Subcutaneous adipose tissue (tissue), 4 donors: ENCODE results near the gene DNAH7. TPM values are rescaled to one million over a fixed set of nuclear protein-coding genes. Genes with fewer than 3 reads are reported as not detected.

Experiments
- CTCF ChIP-seq: fragments of 450-650 bp; IDR thresholded peaks from one replicate; pipeline ENCODE4 v1.5.1; 2016; ENCODE audit warnings: low read depth, mild to moderate bottlenecking, control low read depth, antibody characterized with exemption, moderate library complexity
- total RNA-seq, 4 donors: library from RNA; depleted of rRNA; stranded (reverse); fragments of >200 nt; gene quantifications; one replicate each; pipeline ENCODE4 v1.1.0, GENCODE V29; 2016

DNAH7 gene
- total RNA-seq, 4 donors from 2014 or later: 0.82 to 2.3 (median 1.8) TPM

GRCh38 chr2:196104066-196104465 lies 35.4 kb upstream of the DNAH7 start:
- TF ChIP-seq CTCF: no peak

DNA sequence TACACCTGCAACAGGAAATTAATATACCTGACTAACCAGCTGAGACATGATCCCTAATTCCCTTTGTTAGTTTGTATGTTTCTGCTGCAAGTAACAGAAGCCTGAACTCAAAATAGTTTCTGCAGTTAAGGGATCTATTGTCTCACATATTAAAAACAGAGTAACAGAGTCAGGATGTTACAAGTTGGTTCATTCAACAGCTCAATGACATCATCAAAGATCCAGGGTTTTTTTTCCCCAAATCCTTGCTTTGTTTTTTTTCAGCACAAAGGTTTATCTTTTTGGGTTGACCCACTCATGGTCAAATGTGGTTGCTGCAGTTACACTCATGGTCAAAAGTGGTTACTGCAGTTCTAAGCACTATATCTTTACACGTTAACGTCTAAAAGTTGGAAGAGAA lies 35.0 kb upstream of the DNAH7 start:
- no peak for TF ChIP-seq CTCF

DNA sequence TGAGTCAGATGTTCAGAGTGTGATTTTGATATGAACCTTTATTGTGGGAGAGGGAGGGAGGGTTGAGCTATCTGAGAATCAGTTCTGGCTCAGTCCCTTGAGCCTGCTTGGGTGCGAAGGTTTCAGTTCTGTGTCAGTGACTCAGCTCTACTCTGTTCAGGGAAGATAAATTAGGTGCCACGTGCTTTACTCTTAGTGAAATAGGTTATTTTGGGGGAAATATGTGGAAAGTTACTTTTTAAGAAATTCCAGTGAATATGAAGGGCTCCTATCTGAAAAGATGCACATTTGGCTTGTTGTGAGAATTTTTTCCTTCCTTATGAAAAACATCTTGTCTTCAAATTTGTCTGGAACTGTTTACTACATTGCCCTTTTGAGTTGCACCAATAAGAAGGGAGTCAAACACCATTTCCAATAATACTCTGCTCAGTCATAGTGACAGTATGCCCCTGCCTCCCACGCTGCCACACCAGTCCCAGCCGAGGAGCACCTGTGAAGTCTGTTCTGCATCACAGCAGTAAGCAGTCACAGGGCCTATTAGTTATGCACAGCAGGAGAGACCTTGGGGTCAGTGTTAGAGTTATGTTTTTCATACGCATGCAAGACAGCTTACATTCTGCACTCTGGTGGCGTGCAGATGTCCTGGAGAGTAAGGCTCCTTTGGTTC lies 32.8 kb upstream of the DNAH7 start:
- no peak for TF ChIP-seq CTCF

DNA sequence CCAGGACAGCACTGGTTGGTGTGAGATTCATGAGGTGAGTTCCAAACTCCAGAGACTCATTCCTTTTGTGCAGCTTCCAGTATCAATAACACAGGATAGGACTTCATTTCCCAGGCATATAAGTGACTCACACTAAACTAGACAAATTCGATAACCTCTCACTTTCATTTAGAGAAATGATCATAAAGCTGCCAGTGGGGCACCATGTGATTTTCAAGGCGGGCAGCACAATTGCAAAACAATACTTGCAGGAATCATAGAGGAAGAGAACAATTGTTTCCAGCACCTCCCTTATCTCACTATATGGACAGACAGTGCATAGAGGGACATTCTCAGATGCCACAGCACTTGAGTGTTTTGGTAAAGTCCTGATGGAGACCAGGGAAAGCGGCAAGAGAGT lies 31.3 kb upstream of the DNAH7 start:
- TF ChIP-seq CTCF: no peak

GRCh38 chr2:196097864-196098660 lies 29.4 kb upstream of the DNAH7 start:
- no peak for TF ChIP-seq CTCF

DNA sequence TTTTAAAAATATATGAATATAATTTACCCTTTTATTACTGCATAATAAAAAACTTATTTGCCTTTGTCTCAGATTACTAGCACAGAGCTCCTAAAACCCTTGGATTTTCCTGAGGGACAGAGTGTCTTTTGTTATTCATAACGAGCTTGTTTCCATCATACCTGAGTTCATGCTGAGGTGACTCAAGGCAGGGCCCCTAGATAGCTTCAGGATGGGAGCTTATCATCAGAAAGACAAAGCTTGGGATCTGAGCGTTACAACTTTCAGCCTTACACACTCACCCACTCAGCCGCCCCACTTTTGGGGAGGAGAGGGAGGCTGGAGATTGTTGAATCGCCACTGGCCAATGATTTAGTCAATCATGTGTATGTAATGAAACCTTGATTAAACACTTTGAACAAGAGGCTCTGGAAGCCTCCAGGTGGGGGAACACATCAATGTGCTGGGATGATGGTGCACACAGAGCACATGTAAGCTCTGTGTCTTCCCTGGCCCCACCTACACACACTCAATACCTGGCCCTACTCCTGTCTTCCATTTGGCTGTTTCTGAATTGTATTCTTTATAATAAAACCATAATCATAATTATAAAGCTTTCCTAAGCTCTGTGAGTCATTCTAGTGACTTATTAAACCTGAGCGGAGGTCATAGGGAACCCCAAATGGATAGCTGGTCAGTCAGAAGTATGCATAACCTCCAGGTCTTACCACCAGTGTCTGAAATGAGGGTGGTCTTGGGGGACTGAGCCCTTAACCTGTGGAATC lies 28.5 kb upstream of the DNAH7 start:
- no peak for TF ChIP-seq CTCF

GRCh38 chr2:196096264-196096663 lies 27.6 kb upstream of the DNAH7 start:
- no peak for TF ChIP-seq CTCF
